AG04449 (cell line): ENCODE results near the gene PEMT.

Experiments
- CTCF ChIA-PET: fragments of 350-600 bp; formaldehyde crosslinking; extraction: SDS; loops from one replicate; lab custom pipeline; 2021; ENCODE audit warnings: antibody characterized with exemption; lab: Yijun Ruan, JAX
- POLR2A ChIA-PET: fragments of 400-600, 350-600 bp; formaldehyde crosslinking; extraction: SDS; loops from one replicate; lab custom pipeline; 2020; ENCODE audit warnings: antibody characterized with exemption, inconsistent platforms; lab: Yijun Ruan, JAX
- DNase-seq: peaks from one replicate; pipeline ENCODE4 v3.0.0-alpha.2; 2010; ENCODE audit warnings: low read depth, low spot score
- H3K4me3 ChIP-seq: 2 replicates; pipeline ENCODE4 v1.5.1; 2011; ENCODE audit warnings: low read depth, mild to moderate bottlenecking, control low read depth, low read length
- CTCF ChIP-seq: IDR thresholded peaks from one replicate; pipeline ENCODE4 v1.5.1; 2011; ENCODE audit warnings: mild to moderate bottlenecking, moderate library complexity, low read length, control low read depth, inconsistent platforms; ENCODE audit not compliant: insufficient read depth; ENCODE audit errors: missing control alignments

PEMT gene

GRCh38 chr17:17476865-17477467, 114.5 kb downstream of the PEMT start, which contains the start of gene MED9:
TSS of gene MED9 (plus strand) at chr17:17477000. CDS start at chr17:17477042, 42 bp downstream.
- DNase-seq = peak; percentile 21
- peak within 1 kb of the TSS; percentile 94 for H3K4me3 ChIP-seq
- ChIA-PET CTCF (no interaction called here), POLR2A (interaction anchor here (0.7 kb wide), 1 partner anchor 19 kb away, joined by 3 read pairs; the partner anchor contains the start of gene RASD1)
- TF ChIP-seq CTCF = no peak

- CTCF ChIA-PET = no interaction called here
- POLR2A ChIA-PET = no interaction called here
These were observed 117.2 kb downstream of the PEMT start for GRCh38 chr17:17474341-17474740.

GRCh38 chr17:17472333-17472920, 119.1 kb downstream of the PEMT start:
- no peak for DNase-seq
- no peak overlapping the region for H3K4me3 ChIP-seq
- CTCF ChIA-PET = interaction anchor here (1.4 kb wide), 1 partner anchor 170 kb away, joined by 5 read pairs; no protein-coding TSS in a partner anchor
- TF ChIP-seq CTCF = no peak
- POLR2A ChIA-PET = no interaction called here

More at GRCh38 chr17:17474341-17474740, 117.2 kb downstream of the PEMT start:
- TF ChIP-seq CTCF = no peak
- no peak for DNase-seq
- no peak overlapping the region for H3K4me3 ChIP-seq

GRCh38 chr17:17469996-17470395, 121.5 kb downstream of the PEMT start:
- DNase-seq = no peak
- no peak overlapping the region for H3K4me3 ChIP-seq
- no peak for TF ChIP-seq CTCF
- CTCF ChIA-PET = interaction anchor here (2.2 kb wide), 1 partner anchor 26 kb away, joined by 7 read pairs; the partner anchor contains the start of gene RASD1
- POLR2A ChIA-PET = no interaction called here

GRCh38 chr17:17469358-17469757, 122.2 kb downstream of the PEMT start:
- CTCF ChIA-PET = interaction anchor here (2.2 kb wide), 1 partner anchor 27 kb away, joined by 7 read pairs; the partner anchor contains the start of gene RASD1
- TF ChIP-seq CTCF = no peak
- DNase-seq = no peak
- POLR2A ChIA-PET = no interaction called here
- no peak overlapping the region for H3K4me3 ChIP-seq
